ENCODE data around the gene SFI1. TPM values are rescaled to one million over a fixed set of nuclear protein-coding genes. Genes with fewer than 3 reads are reported as not detected.

Gene SFI1
- total RNA-seq, 4 donors from 2014 or later, result 9.4 to 21.1 (median 15.4) TPM

GRCh38 chr22:31639436-31640039, 143.2 kb downstream of the SFI1 start:
- no peak for DNase-seq (ENCODE audit: extremely low spot score)
- peak overlapping the region in 1 of 4 donors; percentile 48 for H3K27ac ChIP-seq (replicated peaks in 1 of 4)
- H3K36me3 ChIP-seq, result peaks cover 0 to 20% (median 13%) of the 10 kb centered on the region in 4 donors
- H3K4me3 ChIP-seq, result no peak overlapping the region
- intact Hi-C loops (cut with DNase I), result no loop called here
- peaks cover 5 to 20% (median 16%) of the 10 kb centered on the region in 4 donors for H3K4me1 ChIP-seq
- H3K9me3 ChIP-seq, result no peaks in the 10 kb centered on the region
- TF ChIP-seq POLR2AphosphoS5 (IDR thresholded peaks at IDR 0.05) (no peak), EP300 (IDR thresholded peaks at IDR 0.05) (no peak), POLR2A (IDR thresholded peaks at IDR 0.05; ENCODE audit: low read depth) (no peak)
- TF ChIP-seq, protein P1, sequence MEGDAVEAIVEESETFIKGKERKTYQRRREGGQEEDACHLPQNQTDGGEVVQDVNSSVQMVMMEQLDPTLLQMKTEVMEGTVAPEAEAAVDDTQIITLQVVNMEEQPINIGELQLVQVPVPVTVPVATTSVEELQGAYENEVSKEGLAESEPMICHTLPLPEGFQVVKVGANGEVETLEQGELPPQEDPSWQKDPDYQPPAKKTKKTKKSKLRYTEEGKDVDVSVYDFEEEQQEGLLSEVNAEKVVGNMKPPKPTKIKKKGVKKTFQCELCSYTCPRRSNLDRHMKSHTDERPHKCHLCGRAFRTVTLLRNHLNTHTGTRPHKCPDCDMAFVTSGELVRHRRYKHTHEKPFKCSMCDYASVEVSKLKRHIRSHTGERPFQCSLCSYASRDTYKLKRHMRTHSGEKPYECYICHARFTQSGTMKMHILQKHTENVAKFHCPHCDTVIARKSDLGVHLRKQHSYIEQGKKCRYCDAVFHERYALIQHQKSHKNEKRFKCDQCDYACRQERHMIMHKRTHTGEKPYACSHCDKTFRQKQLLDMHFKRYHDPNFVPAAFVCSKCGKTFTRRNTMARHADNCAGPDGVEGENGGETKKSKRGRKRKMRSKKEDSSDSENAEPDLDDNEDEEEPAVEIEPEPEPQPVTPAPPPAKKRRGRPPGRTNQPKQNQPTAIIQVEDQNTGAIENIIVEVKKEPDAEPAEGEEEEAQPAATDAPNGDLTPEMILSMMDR (IDR thresholded peaks at IDR 0.05), result no peak
- 83% methylated on average over 4 of the region's 4 CpGs for WGBS
- H3K27me3 ChIP-seq, result no peaks in the 10 kb centered on the region

DNA sequence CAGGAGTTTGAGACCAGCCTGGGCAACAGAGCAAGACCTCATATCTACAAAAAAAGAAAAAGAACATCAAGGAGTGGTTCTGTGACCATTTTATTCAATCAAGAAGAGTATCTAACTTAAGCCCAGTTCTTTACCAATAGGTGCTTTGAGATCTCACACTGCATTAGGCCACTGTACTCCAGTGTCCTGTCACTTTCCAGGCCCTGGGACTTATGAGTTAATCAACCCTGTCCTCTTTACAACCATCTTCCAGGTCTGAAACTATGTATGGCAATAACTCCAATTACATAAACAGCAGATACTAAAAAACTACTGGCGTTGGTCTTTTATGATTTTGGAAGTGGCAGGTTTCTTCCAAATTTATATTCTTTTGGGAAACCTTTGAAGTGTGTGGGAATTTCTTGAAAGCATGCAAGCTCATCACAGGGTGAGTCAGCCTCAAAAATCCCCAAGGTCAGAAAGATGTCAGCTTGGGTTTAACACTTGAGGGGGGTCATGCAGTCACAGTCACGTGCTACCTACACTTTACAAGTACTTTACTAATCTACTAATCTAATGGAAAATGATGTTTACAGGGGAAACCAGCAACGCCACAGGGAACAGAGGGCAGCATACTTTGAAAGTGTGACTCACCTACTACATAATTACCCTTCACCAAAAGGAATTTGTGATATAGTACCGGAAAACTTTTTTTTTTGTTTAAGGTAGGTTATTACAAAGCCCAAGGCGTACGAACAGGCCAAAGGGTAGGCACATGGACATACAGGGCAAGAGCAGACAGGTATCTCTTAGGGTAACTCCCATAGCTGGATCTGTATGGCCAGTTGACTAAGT, 150.1 kb downstream of the SFI1 start:
- peak overlapping the region in 1 of 4 donors; percentile 30 for H3K27ac ChIP-seq (replicated peaks in 1 of 4)
- intact Hi-C loops (cut with DNase I), result no loop called here
- no peak for DNase-seq (ENCODE audit: extremely low spot score)
- H3K36me3 ChIP-seq, result peaks cover 0 to 74% (median 55%) of the 10 kb centered on the region in 4 donors
- TF ChIP-seq, protein P1 (IDR thresholded peaks at IDR 0.05), result no peak
- H3K9me3 ChIP-seq, result no peaks in the 10 kb centered on the region
- H3K27me3 ChIP-seq, result no peaks in the 10 kb centered on the region
- peaks cover 0 to 16% (median 11%) of the 10 kb centered on the region in 4 donors for H3K4me1 ChIP-seq
- no peak overlapping the region for H3K4me3 ChIP-seq
- 68% methylated on average over 6 of the region's 6 CpGs for WGBS

DNA sequence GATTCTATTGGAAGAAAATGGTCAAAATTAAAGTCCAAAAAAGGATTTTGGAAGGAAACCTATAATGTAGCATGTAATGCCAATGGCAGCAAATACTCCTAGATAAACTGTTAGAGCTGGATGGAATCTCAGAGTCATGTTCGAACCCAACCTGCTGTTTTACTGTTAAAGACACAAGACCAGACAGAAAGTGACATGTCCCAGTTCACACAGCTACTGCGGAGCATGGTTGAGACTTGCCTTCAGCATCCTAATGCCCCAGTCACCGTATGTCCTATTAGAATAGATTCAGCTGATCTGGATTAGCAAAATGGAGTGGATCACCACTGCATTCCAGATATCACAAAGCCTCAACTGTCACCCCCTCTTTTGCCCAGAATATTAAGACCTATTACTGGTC, 150.7 kb downstream of the SFI1 start:
- intact Hi-C loops (cut with DNase I), result no loop called here
- H3K27ac ChIP-seq (replicated peaks in 1 of 4), result no peak overlapping the region
- H3K36me3 ChIP-seq, result peaks cover 0 to 68% (median 52%) of the 10 kb centered on the region in 4 donors
- no peak overlapping the region for H3K4me3 ChIP-seq
- no peak for TF ChIP-seq POLR2A (IDR thresholded peaks at IDR 0.05; ENCODE audit: low read depth)
- no peak for TF ChIP-seq EP300 (IDR thresholded peaks at IDR 0.05)
- TF ChIP-seq, protein P1 (IDR thresholded peaks at IDR 0.05), result no peak
- no peak for TF ChIP-seq POLR2AphosphoS5 (IDR thresholded peaks at IDR 0.05)
- no peak for DNase-seq (ENCODE audit: extremely low spot score)
- no peaks in the 10 kb centered on the region for H3K27me3 ChIP-seq
- peaks cover 0 to 16% (median 11%) of the 10 kb centered on the region in 4 donors for H3K4me1 ChIP-seq
- WGBS, result 97% methylated on average over 3 of the region's 3 CpGs
- H3K9me3 ChIP-seq, result no peaks in the 10 kb centered on the region

DNA sequence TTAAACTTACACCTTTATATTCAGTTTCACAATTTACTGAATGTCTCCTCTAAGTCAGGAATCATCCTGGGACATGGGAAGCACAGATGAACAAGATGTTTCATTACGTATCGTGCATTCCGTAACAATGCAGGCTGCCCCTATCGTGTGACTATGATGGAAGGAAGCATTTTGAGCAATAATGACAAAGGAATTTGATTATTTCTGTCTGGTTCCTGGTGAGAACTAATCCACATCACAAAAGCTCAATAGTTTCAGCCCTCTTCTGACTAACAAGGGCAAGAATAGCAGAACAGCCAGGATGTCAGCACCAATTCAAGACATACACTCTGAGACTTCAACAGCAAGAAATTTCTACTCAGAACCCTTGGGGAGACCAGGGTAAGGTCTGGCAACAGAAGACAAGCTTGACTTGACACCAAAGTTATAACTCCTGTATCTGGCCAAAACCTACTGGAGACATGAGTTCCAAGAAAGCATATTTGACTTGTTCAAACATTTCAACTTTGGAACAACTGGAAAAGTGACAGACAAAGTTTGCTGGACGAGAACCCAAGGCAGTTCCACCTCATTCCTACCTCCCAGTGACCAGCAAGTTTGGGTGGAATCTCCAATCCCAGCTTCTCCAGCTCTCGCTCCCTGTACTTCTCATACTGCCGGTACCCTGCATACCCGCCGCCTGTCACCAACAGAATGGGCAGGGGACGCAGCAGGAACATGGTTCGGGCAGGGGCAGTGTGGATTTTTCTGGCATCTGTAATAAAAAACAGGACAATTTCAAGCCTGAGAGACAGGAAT, 151.4 kb downstream of the SFI1 start:
- Histone ChIP-seq H3K4me1 (peaks cover 0 to 16% (median 11%) of the 10 kb centered on the region in 4 donors), H3K36me3 (peaks cover 0 to 61% (median 48%) of the 10 kb centered on the region in 4 donors), H3K27ac (replicated peaks in 1 of 4) (no peak overlapping the region), H3K4me3 (no peak overlapping the region), H3K27me3 (no peaks in the 10 kb centered on the region), H3K9me3 (no peaks in the 10 kb centered on the region)
- intact Hi-C loops (cut with DNase I), result no loop called here
- WGBS, result 92% methylated on average over 11 of the region's 11 CpGs
- TF ChIP-seq POLR2AphosphoS5 (IDR thresholded peaks at IDR 0.05) (no peak), EP300 (IDR thresholded peaks at IDR 0.05) (no peak)
- TF ChIP-seq, protein P1 (IDR thresholded peaks at IDR 0.05), result no peak
- no peak for DNase-seq (ENCODE audit: extremely low spot score)
